ENCODE results near the gene UVRAG.
A peak's percentile ranks its signal among the peaks of the same experiment; 100 is the strongest.

UVRAG gene

DNA sequence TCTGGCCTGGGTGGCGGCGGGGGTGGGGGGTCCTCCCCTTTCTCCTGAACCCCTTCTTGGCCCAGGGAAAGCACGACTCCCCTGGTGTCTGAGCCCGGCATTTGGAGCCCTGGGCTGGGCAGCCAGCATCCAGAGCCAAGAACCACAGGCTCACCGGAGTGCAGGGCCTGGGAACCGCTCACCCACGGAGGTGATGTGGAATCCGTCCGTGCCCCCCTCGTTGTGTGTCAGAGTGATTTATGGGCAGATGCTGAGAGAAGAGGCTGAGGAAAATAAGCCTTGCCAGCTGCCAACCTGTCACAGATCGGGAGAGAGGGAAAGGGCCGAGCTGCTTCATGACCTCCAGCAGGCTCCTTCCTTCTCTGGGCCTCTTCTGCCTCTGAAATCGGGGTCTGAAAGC is 357.6 kb downstream of the UVRAG start:
- DNase-seq (ENCODE audit: low spot score in 2 of 2) (no peak), ATAC-seq (replicated peaks; ENCODE audit: extremely low read depth, poor library complexity, severe bottlenecking) (no peak)
- peaks cover 10% of the 10 kb centered on the region for H3K4me1 Mint-ChIP-seq
- H3K27ac Mint-ChIP-seq (ENCODE audit: low read depth): no peak overlapping the region
- H3K4me3 Mint-ChIP-seq: no peak overlapping the region
- no peaks in the 10 kb centered on the region for H3K36me3 Mint-ChIP-seq (ENCODE audit: insufficient read depth)
- H3K27me3 Mint-ChIP-seq: no peaks in the 10 kb centered on the region
- H3K9me3 Mint-ChIP-seq: no peaks in the 10 kb centered on the region

- Mint-ChIP-seq H3K27me3 (no peaks in the 10 kb centered on the region), H3K4me1 (peaks cover 10% of the 10 kb centered on the region), H3K36me3 (ENCODE audit: insufficient read depth) (no peaks in the 10 kb centered on the region), H3K9me3 (no peaks in the 10 kb centered on the region), H3K27ac (ENCODE audit: low read depth) (no peak overlapping the region), H3K4me3 (no peak overlapping the region)
- no peak for DNase-seq (ENCODE audit: low spot score in 2 of 2)
- no peak for ATAC-seq (replicated peaks; ENCODE audit: extremely low read depth, poor library complexity, severe bottlenecking)
Observed at GRCh38 chr11:76173663-76174062, 358.7 kb downstream of the UVRAG start.

GRCh38 chr11:76174330-76174729 is 359.3 kb downstream of the UVRAG start:
- Mint-ChIP-seq H3K27ac (ENCODE audit: low read depth) (no peak overlapping the region), H3K36me3 (ENCODE audit: insufficient read depth) (no peaks in the 10 kb centered on the region), H3K4me3 (no peak overlapping the region), H3K4me1 (peaks cover 10% of the 10 kb centered on the region), H3K9me3 (no peaks in the 10 kb centered on the region), H3K27me3 (no peaks in the 10 kb centered on the region)
- no peak for DNase-seq (ENCODE audit: low spot score in 2 of 2)
- no peak for ATAC-seq (replicated peaks; ENCODE audit: extremely low read depth, poor library complexity, severe bottlenecking)

DNA sequence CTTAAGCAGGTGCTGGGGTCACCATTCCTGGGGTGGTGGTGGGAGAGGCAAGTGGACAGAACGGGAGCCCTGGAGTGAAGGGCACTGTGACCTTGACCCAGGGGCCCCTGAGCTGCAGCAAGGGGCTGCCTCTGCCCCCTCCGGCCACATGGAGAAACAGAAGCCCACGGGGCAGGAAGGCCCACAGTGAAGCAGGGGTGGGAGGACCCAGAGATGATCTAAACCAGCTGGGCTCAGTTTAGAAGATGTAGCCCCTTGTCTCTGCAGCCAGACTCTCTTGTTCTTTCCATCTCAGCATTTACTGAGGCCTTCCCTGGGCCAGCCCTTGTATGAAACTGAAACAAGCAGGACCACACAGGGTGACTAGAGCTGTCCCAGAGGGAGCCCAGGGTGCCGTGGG is 360.8 kb downstream of the UVRAG start:
- ATAC-seq (replicated peaks; ENCODE audit: extremely low read depth, poor library complexity, severe bottlenecking) (no peak), DNase-seq (ENCODE audit: low spot score in 2 of 2) (no peak)
- H3K4me3 Mint-ChIP-seq: no peak overlapping the region
- H3K27ac Mint-ChIP-seq (ENCODE audit: low read depth): peak overlapping the region; percentile 54
- H3K9me3 Mint-ChIP-seq: no peaks in the 10 kb centered on the region
- no peaks in the 10 kb centered on the region for H3K36me3 Mint-ChIP-seq (ENCODE audit: insufficient read depth)
- H3K4me1 Mint-ChIP-seq: peaks cover 10% of the 10 kb centered on the region
- H3K27me3 Mint-ChIP-seq: no peaks in the 10 kb centered on the region

DNA sequence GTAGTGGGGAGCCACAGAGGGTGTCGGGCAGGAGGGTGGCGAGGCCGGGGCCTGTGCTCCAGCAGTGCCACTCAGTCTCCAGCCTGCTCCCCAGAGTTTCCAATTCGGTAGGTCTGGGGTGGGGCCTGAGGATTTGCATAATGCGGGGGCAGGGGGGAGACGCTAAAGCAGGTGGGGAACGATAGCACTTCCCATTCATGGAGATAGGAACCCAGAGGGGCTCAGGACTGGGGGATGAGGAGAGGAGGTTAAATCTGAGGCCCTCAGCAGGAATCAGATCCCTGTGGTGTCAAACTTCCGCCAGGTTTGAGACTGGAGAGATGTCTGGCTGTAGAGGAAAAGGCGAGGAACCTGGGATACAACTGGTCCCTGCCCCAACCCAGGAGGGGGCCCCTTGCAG is 361.5 kb downstream of the UVRAG start:
- Mint-ChIP-seq H3K27me3 (no peaks in the 10 kb centered on the region), H3K4me3 (no peak overlapping the region), H3K9me3 (no peaks in the 10 kb centered on the region), H3K4me1 (peaks cover 10% of the 10 kb centered on the region), H3K27ac (ENCODE audit: low read depth) (peak overlapping the region; percentile 54), H3K36me3 (ENCODE audit: insufficient read depth) (no peaks in the 10 kb centered on the region)
- no peak for DNase-seq (ENCODE audit: low spot score in 2 of 2)
- no peak for ATAC-seq (replicated peaks; ENCODE audit: extremely low read depth, poor library complexity, severe bottlenecking)

DNA sequence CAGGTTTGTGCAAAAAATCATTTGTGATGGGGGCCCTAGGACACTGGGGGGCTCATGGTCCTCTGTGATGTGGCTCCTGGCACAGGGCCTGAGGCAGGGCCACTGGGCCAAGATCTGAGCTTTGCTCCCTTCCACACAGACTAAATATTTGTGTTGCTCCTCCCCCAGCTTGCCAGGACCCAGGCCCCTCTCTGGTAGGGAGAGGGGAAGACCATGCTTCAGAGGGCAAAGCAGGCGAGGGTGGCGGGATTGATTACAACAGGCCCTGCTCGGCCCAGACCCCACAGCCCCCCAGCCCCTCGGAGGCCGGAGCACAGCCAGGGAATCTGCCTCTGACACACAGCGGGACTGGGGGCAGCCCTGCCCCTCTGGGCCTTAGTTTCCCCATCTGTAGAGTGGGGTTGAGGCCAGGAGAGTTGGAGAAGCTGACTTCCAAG is 362.3 kb downstream of the UVRAG start:
- Mint-ChIP-seq H3K9me3 (no peaks in the 10 kb centered on the region), H3K4me1 (peaks cover 10% of the 10 kb centered on the region)

DNA sequence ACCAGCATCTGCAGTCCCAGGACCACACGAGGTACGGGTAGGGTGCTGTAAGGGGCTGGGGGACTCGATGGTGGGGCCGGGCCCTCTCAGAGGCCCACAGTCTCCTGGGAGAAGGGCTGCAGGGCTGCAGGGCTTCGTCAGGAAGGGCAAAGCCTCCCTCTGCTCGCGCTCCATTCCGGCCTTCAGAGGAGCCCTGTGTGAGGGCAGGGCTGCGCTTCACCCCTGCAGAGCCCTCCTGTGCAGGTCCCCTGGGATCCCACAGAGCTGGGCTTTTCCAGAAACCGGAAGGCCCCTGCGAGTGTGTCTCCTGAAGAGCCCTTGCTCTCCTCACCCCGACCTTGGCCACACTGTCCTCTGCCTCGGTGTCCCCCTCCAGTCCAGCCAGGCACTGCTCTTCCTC is 364.1 kb downstream of the UVRAG start:
- DNase-seq (ENCODE audit: low spot score in 2 of 2) (no peak), ATAC-seq (replicated peaks; ENCODE audit: extremely low read depth, poor library complexity, severe bottlenecking) (no peak)
- Mint-ChIP-seq H3K36me3 (ENCODE audit: insufficient read depth) (no peaks in the 10 kb centered on the region), H3K4me1 (peaks cover 2% of the 10 kb centered on the region), H3K9me3 (no peaks in the 10 kb centered on the region), H3K27ac (ENCODE audit: low read depth) (no peak overlapping the region), H3K4me3 (no peak overlapping the region), H3K27me3 (no peaks in the 10 kb centered on the region)

More for the DNA sequence above, 362.3 kb downstream of the UVRAG start:
- Mint-ChIP-seq H3K27ac (ENCODE audit: low read depth) (no peak overlapping the region), H3K36me3 (ENCODE audit: insufficient read depth) (no peaks in the 10 kb centered on the region), H3K4me3 (no peak overlapping the region), H3K27me3 (no peaks in the 10 kb centered on the region)
- no peak for DNase-seq (ENCODE audit: low spot score in 2 of 2)
- ATAC-seq (replicated peaks; ENCODE audit: extremely low read depth, poor library complexity, severe bottlenecking): no peak

DNA sequence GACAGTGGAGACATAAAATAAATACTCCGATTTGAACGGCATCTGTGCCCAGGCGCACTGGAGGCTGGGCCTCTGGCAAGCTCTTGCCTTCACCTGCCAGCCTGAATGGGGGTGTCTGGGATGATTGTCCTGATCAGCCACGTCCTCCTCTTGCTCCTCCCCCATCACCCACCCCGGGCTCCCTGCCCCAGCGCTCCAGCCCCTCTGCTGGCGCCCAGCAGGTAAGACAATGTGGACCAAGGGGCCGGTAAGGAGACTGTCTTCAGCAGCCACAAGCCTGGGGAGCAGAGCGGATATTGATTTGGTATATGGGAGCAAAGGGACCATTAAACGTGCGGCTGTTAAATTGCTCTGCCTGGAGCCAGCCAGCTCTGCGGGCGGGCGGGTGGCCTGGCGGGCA is 366.4 kb downstream of the UVRAG start:
- DNase-seq (ENCODE audit: low spot score in 2 of 2) (no peak), ATAC-seq (replicated peaks; ENCODE audit: extremely low read depth, poor library complexity, severe bottlenecking) (no peak)
- peaks cover 17% of the 10 kb centered on the region for H3K4me1 Mint-ChIP-seq
- no peaks in the 10 kb centered on the region for H3K36me3 Mint-ChIP-seq (ENCODE audit: insufficient read depth)
- H3K27ac Mint-ChIP-seq (ENCODE audit: low read depth): no peak overlapping the region
- no peak overlapping the region for H3K4me3 Mint-ChIP-seq
- no peaks in the 10 kb centered on the region for H3K9me3 Mint-ChIP-seq
- no peaks in the 10 kb centered on the region for H3K27me3 Mint-ChIP-seq

- no peak for ATAC-seq (replicated peaks; ENCODE audit: extremely low read depth, poor library complexity, severe bottlenecking)
- H3K4me3 Mint-ChIP-seq: no peak overlapping the region
- no peaks in the 10 kb centered on the region for H3K27me3 Mint-ChIP-seq
- H3K4me1 Mint-ChIP-seq: peaks cover 17% of the 10 kb centered on the region
- H3K27ac Mint-ChIP-seq (ENCODE audit: low read depth): no peak overlapping the region
- DNase-seq (ENCODE audit: low spot score in 2 of 2): no peak
- no peaks in the 10 kb centered on the region for H3K9me3 Mint-ChIP-seq
- H3K36me3 Mint-ChIP-seq (ENCODE audit: insufficient read depth): peaks cover 2% of the 10 kb centered on the region
Observed at GRCh38 chr11:76184551-76184993, 369.6 kb downstream of the UVRAG start.

GRCh38 chr11:76185511-76185910 is 370.5 kb downstream of the UVRAG start:
- Mint-ChIP-seq H3K9me3 (no peaks in the 10 kb centered on the region), H3K4me1 (peaks cover 17% of the 10 kb centered on the region), H3K27ac (ENCODE audit: low read depth) (no peak overlapping the region), H3K36me3 (ENCODE audit: insufficient read depth) (peaks cover 2% of the 10 kb centered on the region), H3K27me3 (no peaks in the 10 kb centered on the region), H3K4me3 (no peak overlapping the region)
- no peak for ATAC-seq (replicated peaks; ENCODE audit: extremely low read depth, poor library complexity, severe bottlenecking)
- DNase-seq (ENCODE audit: low spot score in 2 of 2): no peak

DNA sequence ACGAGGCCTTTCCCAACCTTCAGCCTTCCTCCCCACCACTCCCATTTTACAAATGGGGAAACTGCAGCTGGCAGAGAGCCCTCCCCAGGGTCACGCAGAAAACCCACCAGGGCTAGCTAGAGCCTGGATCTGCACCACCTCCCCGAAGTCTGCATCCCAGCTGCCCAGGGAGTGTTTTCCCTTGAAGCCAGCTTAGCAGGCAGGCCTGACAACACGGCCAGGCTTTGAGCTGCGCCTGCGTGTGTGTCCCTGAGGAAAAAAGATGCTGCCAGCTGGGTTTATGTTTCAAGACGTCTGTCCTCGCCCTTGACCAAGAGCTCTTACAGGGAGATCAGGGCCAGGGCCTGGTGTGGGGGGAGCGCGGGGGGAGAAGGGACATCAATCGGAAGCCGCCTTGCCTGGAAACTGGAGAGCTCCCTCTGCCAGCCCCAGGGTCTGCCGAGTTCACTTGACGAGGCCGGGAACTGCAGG is 371.0 kb downstream of the UVRAG start:
- Mint-ChIP-seq H3K27me3 (no peaks in the 10 kb centered on the region), H3K27ac (ENCODE audit: low read depth) (no peak overlapping the region), H3K36me3 (ENCODE audit: insufficient read depth) (peaks cover 2% of the 10 kb centered on the region), H3K4me1 (peaks cover 17% of the 10 kb centered on the region), H3K9me3 (no peaks in the 10 kb centered on the region), H3K4me3 (no peak overlapping the region)
- no peak for ATAC-seq (replicated peaks; ENCODE audit: extremely low read depth, poor library complexity, severe bottlenecking)
- no peak for DNase-seq (ENCODE audit: low spot score in 2 of 2)

- H3K36me3 Mint-ChIP-seq (ENCODE audit: insufficient read depth): peaks cover 2% of the 10 kb centered on the region
- no peaks in the 10 kb centered on the region for H3K9me3 Mint-ChIP-seq
- no peak overlapping the region for H3K27ac Mint-ChIP-seq (ENCODE audit: low read depth)
- H3K27me3 Mint-ChIP-seq: no peaks in the 10 kb centered on the region
- H3K4me1 Mint-ChIP-seq: peaks cover 17% of the 10 kb centered on the region
- no peak overlapping the region for H3K4me3 Mint-ChIP-seq
- DNase-seq (ENCODE audit: low spot score in 2 of 2): no peak
- no peak for ATAC-seq (replicated peaks; ENCODE audit: extremely low read depth, poor library complexity, severe bottlenecking)
Observed at GRCh38 chr11:76186776-76187279, 371.8 kb downstream of the UVRAG start.

GRCh38 chr11:76188873-76189272 is 373.9 kb downstream of the UVRAG start:
- peaks cover 17% of the 10 kb centered on the region for H3K4me1 Mint-ChIP-seq
- no peak overlapping the region for H3K4me3 Mint-ChIP-seq
- ATAC-seq (replicated peaks; ENCODE audit: extremely low read depth, poor library complexity, severe bottlenecking): no peak

More at GRCh38 chr11:76188873-76189272, 373.9 kb downstream of the UVRAG start:
- DNase-seq (ENCODE audit: low spot score in 2 of 2): no peak
- H3K27ac Mint-ChIP-seq (ENCODE audit: low read depth): no peak overlapping the region
- peaks cover 2% of the 10 kb centered on the region for H3K36me3 Mint-ChIP-seq (ENCODE audit: insufficient read depth)
- no peaks in the 10 kb centered on the region for H3K9me3 Mint-ChIP-seq
- H3K27me3 Mint-ChIP-seq: no peaks in the 10 kb centered on the region
